ENCODE measurements around the gene PROCR. TPM values are rescaled to one million over a fixed set of nuclear protein-coding genes. Genes with fewer than 3 reads are reported as not detected.

Gene PROCR
- total and polyA plus RNA-seq, 9 of the 15 experiments (the other 6 are each of a cell fraction or from before 2014, with no cell fraction given) = 1.6 to 7.1 (median 4.0) TPM

- in situ Hi-C loops (cut with MboI) = no loop called here
- H3K9me1 ChIP-seq (ENCODE audit: control insufficient read depth, insufficient read depth, low read length) = no peaks in the 10 kb centered on the region
- no peaks in the 10 kb centered on the region for H3K79me2 ChIP-seq (ENCODE audit: control insufficient read depth, insufficient read depth, low read length)
- POLR2A ChIA-PET = interaction anchor here (0.7 kb wide), 1 partner anchor 559 kb away, joined by 3 read pairs; no protein-coding TSS in a partner anchor
- FAIRE-seq (no peak), ATAC-seq (no peak), DNase-seq (ENCODE audit: extremely low read depth in 1 of 4, low spot score in 3 of 4) (no peak)
- peaks cover 20 to 31% of the 10 kb centered on the region in 2 experiments; a peak in 4 of 5 replicates for H3K4me1 ChIP-seq (replicated peaks in 1 of 2; ENCODE audit: control insufficient read depth in 2 of 2, insufficient read depth in 2 of 2, low read length in 2 of 2)
- H3K36me3 ChIP-seq (ENCODE audit: control insufficient read depth, insufficient read depth, low read length) = no peaks in the 10 kb centered on the region; the same call in 2 of the 3 replicates
- H2AFZ ChIP-seq (ENCODE audit: low read depth, low read length) = peak overlapping the region; percentile 85
- H3K4me2 ChIP-seq (ENCODE audit: insufficient read depth, low read length) = peak overlapping the region; percentile 81
- CTCF ChIA-PET (ENCODE audit: low intra/inter-chr PET ratio) = no interaction called here
- no TSS peak for BruUV-seq (replicated peaks)
- peak overlapping the region; percentile 26; the same call in 1 of the 2 replicates for H3K4me3 ChIP-seq
- intact Hi-C loops (cut with micrococcal nuclease) = no loop called here
- H3K9ac ChIP-seq (ENCODE audit: insufficient read depth in 1 of 2, low read depth in 2 of 2, low read length in 2 of 2) = peak overlapping the region in 1 of 2 experiments; percentile 87; a peak in 2 of 4 replicates
- H3K27me3 ChIP-seq (ENCODE audit: control insufficient read depth in 2 of 2, insufficient read depth in 2 of 2, low read length in 2 of 2) = no peaks in the 10 kb centered on the region
- 44% methylated on average over 3 of the region's 3 CpGs for WGBS (ENCODE audit: insufficient coverage, low coverage, missing lambda C conversion rate)
- H3K9me3 ChIP-seq (replicated peaks; ENCODE audit: control insufficient read depth, insufficient read depth, low read depth, low read length) = no peaks in the 10 kb centered on the region
- no peak overlapping the region for H3K27ac ChIP-seq (ENCODE audit: extremely low read depth, low read depth, low read length)
- H4K20me1 ChIP-seq (replicated peaks; ENCODE audit: control insufficient read depth, insufficient read depth, low read length) = no peaks in the 10 kb centered on the region
- TF ChIP-seq MLLT1 (IDR thresholded peaks at IDR 0.05) (0 out of 4 replicates have a peak, but pooled peaks have one; percentile 20 to 41), THRB (CRISPR knock-in tag; conservative IDR thresholded peaks at IDR 0.05) (0 out of 2 replicates have a peak, but pooled peaks have one; percentile 15), NR1H2 (CRISPR knock-in tag; IDR thresholded peaks at IDR 0.05) (no peak), UBTF (IDR thresholded peaks at IDR 0.05; ENCODE audit: borderline replicate concordance in 1 of 2, low read depth in 2 of 2, low read length in 2 of 2) (no peak), USF1 (CRISPR knock-in tag; IDR thresholded peaks at IDR 0.05) (0 out of 2 replicates have a peak, but pooled peaks have one; percentile 16), KDM4B (IDR thresholded peaks at IDR 0.05; ENCODE audit: borderline replicate concordance in 2 of 2, low read depth in 1 of 2) (no peak), ZNF512 (tag; IDR thresholded peaks at IDR 0.05) (0 out of 2 replicates have a peak, but pooled peaks have one; percentile 26), SPI1 (IDR thresholded peaks at IDR 0.05; ENCODE audit: borderline replicate concordance, low read depth, low read length) (peak; percentile 42; the same call in 1 of the 2 replicates), EHMT2 (IDR thresholded peaks at IDR 0.05) (0 out of 2 replicates have a peak, but pooled peaks have one; percentile 27)
- TF ChIP-seq, protein P1, sequence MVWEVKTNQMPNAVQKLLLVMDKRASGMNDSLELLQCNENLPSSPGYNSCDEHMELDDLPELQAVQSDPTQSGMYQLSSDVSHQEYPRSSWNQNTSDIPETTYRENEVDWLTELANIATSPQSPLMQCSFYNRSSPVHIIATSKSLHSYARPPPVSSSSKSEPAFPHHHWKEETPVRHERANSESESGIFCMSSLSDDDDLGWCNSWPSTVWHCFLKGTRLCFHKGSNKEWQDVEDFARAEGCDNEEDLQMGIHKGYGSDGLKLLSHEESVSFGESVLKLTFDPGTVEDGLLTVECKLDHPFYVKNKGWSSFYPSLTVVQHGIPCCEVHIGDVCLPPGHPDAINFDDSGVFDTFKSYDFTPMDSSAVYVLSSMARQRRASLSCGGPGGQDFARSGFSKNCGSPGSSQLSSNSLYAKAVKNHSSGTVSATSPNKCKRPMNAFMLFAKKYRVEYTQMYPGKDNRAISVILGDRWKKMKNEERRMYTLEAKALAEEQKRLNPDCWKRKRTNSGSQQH (CRISPR knock-in tag; IDR thresholded peaks at IDR 0.05) = peak; percentile 54; the same call in 1 of the 2 replicates
Measured at GRCh38 chr20:35172434-35172806, 548 bp downstream of the PROCR start.
